Right lung (tissue), 5 donors: Measurements from ENCODE around the gene TRIM38. TPM values are rescaled to one million over a fixed set of nuclear protein-coding genes. Genes with fewer than 3 reads are reported as not detected.
"Not testable (repeated sequence)": the region's sequence is repeated elsewhere in the genome, so short reads cannot be mapped to it uniquely, and the experiment has no call there.

Experiments
- DNase-seq, 2 donors: peaks; one replicate each; pipeline ENCODE4 v3.0.0-alpha.2; 2013
- polyA plus RNA-seq, 5 donors: library from polyadenylated mRNA; unstranded; fragments of 120-200 nt; gene quantifications; one replicate each; pipeline versions ENCODE4 v1.2.1 to v1.2.3, GENCODE V29; 2013; ENCODE audit warnings: inconsistent platforms in 1 of 5, low replicate concordance in 1 of 5; ENCODE audit not compliant: insufficient read length in 5 of 5, insufficient read depth in 1 of 5

TRIM38 gene
- polyA plus RNA-seq, 5 donors, result 10.8 to 16.1 (median 14.5) TPM

DNA sequence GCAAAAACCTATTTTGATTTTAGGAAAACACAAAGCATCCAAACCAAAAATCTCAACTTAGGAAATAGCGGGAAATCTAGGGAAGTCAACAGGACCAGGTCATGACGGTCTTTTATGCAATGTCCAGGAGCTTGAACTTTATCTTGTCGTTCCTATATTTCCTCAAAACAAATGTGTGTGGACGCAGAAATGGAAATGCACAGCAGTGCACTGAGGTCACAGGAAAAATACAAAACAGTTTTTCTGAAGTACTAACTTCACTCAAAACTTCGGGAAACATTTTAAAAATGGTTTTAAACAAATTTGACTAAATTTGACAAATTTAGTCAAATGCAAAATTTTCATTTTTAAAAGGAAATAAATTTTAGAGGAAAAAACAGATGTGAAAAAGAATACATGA, 26.6 kb upstream of the TRIM38 start:
- no peak for DNase-seq

DNA sequence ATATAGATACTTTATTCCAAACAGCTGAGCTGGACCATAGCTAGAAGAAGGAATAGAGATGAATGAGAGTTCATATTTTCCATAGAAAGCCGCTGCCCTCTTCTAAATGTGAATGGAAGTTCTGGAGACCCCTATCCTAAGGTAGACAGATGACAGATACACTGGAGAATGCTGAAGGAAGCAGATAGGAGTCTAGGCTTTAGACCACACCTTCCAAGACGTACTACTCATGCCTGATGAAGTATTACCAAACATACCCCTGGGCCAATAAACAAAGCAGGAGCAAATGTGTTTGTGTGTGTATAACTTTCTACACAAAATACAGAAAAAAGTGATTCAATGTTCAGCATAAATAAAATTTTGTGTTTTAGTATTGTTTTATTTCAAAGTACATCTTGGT, 23.0 kb upstream of the TRIM38 start:
- DNase-seq, result no peak

DNA sequence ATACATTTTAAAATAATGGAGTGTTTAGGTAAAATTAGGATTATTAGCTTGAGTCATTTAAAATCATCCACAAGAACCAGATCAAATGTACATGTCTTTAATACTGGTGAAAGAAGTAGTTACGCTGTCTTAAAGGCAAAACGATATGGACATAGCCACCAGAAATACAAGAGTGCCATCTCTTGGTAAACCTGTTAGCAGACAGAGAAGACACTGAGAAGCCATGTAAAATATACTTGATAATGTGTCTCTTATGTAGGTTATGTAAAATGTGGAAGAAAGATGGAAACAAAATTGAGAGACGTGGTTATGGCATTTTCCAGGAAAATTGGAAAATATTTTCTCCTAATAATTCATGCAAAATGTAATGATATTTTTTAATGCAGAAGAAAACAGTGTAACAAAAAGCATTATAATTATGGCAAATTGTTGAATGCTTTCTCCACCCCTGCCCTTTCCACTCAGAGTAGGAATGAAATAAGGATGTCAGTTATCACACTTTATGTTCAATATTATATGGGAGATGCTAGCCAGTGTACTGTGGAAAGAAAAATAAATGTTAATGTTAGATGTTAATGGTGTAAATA, 19.9 kb upstream of the TRIM38 start:
- DNase-seq, result peak in 1 of 2 donors; percentile 19

DNA sequence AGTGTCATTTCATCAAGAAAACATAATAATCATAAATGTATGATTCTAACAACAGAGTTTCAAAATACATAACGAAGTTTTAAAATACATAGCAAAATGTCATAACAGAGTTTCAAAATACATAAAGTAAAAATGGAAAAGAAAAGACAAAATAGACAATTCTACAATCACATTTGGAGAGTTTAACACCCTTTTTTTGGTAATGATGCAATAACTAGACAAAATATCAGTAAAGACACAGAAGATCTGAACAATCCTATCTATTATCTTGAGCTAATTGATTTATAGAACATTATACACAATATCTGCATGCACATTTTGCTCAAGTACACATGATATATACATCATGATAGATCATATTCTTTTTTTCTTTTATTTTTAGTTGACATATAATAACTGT, 18.7 kb upstream of the TRIM38 start:
- no peak for DNase-seq

DNA sequence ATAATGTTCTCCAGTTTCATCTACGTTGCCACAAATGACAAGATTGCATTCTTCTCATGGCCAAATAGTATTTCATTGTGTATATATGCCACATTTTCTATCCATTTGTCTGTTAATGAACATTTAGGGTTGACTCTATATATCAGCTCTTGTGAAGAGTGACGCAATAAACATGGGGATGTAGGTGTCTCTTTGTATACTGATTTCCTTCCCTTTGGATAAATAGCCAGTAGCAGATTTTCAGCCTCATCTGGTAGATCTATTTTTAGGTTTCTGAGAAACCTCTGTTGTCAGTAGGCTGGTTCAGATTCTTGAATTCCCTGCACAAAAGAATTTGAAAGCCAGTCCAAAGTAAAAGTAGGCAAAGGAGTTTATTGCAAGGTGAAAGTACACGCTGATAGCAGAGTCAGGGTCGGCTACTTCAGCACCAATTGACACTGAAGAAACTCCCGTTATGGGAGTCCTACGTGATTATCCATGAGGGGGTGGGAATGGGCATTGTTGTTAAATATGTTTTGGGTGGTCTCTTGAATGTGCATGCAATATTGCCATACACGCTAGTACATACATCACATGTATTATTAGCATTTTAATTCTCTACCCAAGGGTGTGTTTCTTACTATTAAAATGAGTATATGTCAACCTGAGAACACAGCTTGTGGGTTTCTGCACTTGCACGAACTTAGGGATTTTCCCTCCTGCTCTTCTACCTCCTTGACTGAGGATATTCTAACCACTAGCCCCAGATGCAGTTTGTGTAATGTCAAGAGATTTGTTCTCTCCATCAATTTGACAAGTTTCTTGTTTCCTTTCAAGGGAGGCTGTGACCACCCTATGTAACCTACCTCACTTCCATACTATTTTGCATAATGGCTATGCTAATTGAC, 17.7 kb upstream of the TRIM38 start:
- no peak for DNase-seq

DNA sequence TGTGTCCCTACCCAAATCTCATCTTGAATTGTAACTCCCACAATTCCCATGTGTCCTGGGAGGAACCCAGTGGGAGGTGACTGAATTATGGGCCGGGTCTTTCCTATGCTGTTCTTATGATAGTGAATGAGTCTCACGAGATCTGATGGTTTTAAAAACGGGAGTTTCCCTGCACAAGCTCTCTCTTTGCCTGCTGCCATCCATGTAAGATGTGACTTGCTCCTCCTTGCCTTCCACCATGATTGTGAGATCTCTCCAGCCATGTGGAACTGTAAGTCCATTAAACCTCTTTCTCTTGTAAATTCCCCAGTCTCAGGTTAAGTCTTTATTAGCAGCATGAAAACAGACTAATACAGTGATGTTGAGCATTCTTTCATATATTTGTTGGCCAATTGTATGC, 16.9 kb upstream of the TRIM38 start:
- not testable (repeated sequence) for DNase-seq

DNA sequence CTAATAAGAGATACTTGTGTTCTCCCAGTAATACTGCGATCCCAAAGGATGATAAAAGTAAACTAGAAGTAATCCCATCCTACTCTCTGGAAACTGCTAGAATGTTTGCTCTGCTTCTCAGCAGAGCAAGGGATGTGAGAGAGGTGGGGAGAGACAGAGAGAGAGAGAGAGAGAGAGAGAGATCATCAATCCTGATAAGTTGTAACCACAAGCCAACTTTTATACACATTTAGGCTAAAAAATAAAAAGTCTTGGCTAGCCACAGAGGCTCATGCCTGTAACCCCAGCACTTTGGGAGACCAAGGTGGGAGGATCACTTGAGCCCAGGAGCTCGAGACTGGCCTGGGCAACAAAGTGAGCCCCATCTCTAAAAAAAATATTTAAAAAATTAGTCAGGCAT, 16.0 kb upstream of the TRIM38 start:
- no peak for DNase-seq

DNA sequence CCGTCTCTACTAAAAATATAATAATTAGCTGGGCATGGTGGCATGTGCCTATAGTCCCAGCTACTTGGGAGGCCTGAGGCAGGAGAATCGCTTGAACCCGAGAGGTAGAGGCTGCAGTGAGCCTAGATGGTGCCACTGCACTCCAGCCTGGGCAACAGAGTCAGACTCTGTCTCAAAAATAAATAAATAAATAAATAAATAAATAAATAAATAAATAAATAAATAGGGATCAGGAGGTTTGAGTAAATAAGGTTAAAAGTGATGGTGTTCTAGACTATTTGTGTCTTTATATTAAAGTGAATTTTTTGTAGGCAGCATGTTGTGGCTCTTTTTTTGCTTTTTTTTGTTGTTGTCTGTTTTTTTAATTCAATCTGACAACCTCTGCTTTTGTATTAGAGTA, 15.1 kb upstream of the TRIM38 start:
- DNase-seq, result not testable (repeated sequence)

DNA sequence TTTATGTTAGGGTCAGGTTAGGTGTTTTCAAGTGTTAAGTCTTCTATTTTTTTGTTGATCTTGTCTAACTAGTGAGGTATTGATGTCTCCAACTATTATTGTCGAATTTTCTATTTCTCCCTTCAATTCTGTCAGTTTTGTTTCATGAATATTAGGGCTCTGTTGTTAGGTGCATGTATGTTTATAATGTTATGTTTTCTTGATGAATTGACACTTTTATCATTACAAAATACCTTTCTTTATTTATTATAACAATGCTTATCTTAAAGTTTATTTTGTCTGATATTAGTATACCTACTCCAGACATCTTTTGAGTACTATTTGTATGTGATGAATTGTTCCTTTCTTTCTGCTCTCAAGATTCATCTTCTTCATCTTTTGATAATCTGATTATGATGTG, 12.9 kb upstream of the TRIM38 start:
- DNase-seq, result no peak

DNA sequence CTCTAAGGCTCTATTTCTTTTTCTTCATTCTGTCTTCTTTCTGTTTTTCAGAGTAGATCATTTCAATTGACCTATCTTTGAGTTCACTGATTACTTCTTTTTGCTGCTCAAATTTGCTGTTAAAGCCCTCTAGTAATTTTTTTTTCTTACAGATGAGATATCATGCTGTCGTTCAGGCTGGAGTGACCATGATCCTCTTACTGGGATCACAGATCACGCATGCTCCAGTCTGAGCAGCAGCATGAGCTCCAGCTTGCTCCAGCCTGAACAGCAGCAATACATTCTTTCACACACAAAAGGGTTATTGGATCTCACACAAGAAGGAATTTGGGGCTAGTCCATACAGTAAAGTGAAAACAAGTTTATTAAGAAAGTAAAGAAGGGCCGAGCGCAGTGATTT, 12.3 kb upstream of the TRIM38 start:
- DNase-seq, result no peak

DNA sequence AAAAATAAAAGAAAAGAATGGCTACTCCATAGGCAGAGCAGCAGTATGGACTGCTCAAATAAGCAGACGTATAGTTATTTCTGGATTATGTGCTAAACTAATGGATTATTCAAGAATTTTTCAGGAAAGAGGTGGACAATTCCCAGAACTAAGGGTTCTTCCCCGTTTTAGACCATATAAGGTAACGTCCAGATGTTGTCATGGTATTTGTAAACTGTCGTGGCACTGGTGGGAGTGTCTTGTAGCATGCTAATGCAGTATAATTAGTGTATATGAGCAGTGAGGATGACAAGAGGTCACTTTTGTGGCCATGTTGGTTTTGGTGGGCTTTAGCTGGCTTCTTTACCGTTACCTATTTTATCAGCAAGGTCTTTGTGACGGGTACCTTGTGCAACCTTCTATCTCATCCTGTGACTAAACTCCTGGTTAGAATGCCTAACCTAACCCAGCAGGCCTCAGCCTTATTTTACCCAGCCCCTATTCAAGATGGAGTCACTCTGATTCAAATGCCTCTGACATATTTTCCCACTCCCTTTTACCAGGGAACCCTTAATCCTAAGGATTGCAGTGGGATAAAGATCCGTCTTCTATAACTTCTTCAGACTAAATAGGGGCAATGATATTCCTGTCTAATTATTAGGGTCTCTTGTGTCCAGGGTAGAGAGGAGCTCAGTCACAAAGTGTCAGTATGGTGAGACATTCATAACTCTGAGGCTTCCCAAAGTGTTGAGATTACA, 11.1 kb upstream of the TRIM38 start:
- DNase-seq, result no peak

DNA sequence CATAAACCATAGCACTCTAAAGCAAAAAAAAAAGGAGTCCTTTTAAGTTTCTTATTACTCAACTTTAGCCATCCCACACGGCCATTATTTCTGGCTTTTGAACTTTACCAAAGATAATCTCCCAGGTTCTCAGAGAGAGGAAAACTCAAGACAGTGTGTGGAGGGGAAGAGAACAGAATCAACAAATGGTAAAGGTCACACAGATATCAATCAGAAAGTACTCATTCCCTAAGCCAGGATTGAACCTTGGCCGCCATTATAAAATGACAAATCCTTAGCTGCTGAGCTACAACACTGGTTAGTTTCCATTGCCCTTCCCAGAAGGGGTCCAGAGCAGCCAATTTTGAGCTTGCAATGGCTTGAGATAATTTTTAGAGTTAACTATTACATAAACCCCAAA, 10.1 kb upstream of the TRIM38 start:
- DNase-seq, result no peak

DNA sequence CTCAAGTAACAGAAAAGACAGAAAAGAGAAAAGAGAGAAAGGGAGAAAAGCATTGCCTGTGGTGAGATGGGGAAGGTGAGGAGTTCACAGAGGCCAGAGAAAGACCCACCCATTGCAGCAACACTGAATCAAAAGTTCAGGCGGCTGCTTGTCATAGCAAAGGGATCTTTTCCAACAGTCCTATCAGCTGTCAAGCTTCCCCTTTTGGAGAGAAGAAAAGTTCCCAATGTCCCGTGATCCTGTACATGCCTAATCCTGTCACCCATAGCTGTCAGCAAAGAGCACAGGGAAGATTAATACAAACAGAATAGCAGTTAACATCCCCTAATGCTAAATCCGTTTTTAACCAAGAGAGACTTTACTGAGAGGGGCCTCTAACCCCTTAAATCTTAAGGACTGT, 8.9 kb upstream of the TRIM38 start:
- DNase-seq, result no peak

DNA sequence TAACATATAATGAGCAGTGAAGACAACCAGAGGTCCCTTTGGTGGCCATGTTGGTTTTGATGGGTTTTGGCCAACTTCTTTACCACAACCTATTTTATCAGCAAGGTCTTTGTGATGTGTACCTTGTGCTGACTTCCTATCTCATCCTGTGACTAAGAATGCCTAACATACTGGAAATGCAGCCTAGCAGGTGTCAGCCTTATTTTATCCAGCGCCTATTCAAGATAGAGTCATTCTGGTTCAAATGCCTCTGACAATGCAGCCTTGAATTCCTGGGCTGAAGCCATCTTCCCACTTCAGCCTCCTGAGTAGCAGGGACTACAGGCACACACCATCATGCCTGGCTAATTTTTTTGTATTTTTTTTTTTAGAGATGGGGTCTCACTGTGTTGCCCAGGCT, 7.8 kb upstream of the TRIM38 start:
- no peak for DNase-seq

DNA sequence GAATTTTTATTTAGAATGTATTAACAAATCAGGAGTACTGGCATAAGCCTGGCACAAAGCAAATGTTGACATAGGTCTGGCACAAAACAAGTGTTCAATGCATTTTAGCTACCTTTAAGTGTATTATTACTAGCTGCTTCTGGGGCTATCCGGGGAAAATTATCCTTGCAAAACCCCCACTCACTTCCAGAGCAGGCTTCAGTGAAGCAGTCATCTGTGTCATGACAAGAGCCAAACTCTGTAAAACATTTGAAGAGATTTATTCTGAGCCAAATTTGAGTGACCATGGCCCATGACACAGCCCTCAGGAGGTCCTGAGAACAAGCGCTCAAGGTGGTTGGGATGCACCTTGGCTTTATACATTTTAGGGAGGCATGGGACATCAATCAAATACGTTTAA, 6.4 kb upstream of the TRIM38 start:
- no peak for DNase-seq

DNA sequence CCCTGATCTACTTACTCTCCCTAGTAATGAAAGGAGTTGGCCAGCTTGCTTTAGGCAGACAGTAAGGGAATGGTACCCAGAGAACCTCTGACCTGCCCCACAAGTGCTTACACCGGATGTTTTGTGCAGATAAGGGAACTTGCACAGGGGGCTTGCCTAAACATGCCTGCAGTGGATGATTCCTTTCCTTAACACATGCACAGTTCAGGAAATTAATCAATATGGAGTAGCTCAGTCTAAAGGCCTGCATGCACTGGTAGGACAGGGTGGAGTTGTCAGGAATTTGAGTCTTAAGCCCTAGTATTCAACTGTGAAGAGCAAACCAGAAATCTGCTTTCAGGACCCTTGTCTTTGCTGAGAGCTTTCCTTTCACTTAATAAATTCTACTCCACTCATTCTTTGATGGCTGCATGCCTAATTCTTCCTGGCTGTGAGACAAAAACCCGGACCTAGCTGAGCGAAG, 3.9 kb upstream of the TRIM38 start:
- peak in 1 of 2 donors; percentile 6 for DNase-seq

DNA sequence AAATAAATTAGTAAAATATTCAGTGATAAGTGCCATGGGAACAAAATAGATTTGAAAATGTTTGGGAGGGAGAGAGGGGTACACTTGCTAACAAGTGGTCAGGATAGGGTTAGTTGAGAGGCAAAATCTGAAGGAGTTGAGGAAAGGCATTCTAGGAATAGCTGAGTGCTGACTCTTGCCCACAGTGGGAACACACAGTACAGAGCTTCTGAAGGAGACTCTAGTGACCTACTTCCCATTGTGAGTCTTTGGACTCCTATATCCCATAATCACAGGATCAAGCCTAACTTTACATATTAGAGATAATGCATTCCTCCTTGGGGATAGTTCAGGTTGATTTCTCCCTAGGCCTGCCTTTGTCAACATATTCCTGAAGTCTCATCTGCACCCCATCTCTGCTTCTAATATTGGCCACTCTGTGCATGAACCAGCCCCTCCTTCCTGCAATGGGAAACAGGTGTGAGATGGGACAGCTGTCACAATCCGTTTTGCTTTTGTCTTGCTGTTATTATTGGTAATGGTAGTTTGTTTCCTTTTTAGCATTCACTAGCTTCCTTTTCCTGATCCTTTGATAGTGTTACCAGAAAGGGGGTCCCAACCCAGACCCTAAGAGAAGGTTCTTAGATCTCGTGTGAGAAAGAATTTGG, 2.6 kb upstream of the TRIM38 start:
- DNase-seq, result no peak

DNA sequence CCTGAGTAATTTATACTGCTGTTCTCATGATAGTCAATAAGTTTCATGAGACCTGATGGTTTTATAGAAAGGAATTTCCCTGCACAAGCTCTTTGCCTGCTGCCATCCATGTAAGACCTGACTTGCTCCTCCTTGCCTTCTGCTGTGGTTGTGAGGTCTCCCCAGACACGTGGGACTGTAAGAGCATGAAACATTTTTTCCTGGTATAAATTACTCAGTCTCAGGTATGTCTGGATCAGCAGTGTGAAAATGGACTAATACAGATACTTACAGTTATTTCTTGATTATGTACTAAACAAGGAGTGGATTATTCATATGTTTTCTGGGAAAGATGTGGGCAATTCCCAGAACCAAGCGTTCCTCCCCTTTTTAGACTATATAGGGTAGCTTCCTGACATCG, 1.9 kb upstream of the TRIM38 start:
- no peak for DNase-seq

DNA sequence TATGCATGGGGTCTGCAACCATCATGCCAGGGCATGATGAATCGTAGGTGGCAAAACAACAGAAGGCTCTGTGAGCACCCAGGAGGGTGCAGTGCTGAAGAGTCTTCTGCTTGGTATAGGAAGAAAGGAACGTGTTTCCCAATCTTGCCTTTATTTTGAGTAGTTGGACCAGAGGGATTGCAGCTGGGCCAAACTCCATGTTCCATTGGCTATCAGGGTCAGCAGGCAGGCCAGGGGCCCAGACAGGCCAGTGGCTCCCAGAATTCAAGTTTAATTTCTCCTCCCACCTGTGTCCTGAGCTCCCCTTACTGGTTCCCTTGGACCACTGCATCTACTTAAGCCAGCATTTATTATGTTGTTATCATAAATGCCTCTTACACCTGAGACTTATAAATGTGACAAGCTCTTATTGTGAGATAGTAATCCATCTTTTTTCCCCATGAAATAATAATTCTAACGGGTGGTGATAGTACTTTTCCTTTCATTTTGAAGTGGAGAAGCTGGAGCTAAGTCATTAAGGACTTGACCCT, 918 bp upstream of the TRIM38 start:
- DNase-seq, result peak in 1 of 2 donors; percentile 2

DNA sequence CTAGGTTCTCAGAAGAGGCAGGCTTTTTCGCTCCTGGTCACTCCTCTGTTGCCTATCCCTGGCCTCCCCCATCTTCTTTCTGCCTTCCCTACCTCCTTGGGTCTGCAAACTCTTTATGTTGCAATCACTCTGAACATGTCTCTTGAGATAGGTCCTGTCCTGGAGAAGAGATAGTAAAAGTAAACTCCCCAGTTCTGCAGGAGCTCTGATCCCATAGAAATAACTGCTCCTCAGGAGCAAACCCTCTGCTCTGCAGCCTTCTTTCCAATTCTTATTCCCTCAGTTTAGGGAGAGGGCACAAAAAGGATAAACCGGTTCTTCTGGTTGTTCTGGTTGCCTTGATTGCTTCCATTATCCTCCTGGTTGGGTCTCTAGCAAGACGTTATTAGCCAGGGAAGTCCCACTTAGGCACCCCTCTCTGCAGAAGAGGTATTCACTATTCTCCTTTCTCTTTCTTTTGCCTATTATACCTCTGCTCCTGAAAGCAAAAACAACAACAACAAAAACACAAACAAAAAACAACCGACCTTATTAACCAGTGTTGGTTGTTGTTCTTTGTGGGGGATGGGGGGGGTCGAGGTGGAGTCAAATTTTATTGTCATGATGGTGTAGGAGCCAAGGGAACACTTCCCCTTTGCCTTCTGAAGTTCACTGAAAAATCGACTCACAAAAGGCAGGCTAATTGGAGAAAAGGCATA, 973 bp downstream of the TRIM38 start:
- peak; percentile 45 to 46 for DNase-seq

DNA sequence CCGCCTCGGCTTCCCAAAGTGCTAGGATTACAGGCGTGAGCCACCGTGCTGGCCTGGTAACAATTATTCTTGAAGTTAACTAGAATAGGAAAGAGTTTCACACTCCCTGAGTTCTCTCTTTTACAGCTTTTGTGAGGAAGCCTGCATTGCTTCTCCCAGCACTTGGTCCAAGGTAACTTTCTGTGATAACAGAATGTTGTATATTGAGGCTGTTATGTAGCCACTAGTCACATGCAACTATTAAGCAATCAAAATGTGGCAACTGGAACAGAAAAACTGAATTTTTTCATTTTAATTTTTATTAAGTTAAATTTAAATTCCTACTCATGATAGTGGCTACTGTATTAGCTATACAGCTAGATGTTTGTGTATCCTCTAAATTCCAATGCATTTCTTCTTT, 2.5 kb downstream of the TRIM38 start:
- DNase-seq, result no peak
